SK-N-SH (cell line): ENCODE data around the gene SNCA. TPM values are rescaled to one million over a fixed set of nuclear protein-coding genes. Genes with fewer than 3 reads are reported as not detected.

Experiments
- CTCF ChIA-PET: fragments of 300-600, 350-600 bp; formaldehyde crosslinking; extraction: SDS; loops from one replicate; lab custom pipeline; 2021; lab: Yijun Ruan, JAX
- POLR2A ChIA-PET: fragments of 350-600 bp; sonication (Branson Sonifier 250); formaldehyde crosslinking; extraction: SDS; loops from one replicate; lab custom pipeline; 2020; ENCODE audit warnings: antibody characterized with exemption, inconsistent platforms; lab: Yijun Ruan, JAX
- DNase-seq: peaks from one replicate; pipeline ENCODE4 v3.0.0; 2012
- H2AFZ ChIP-seq: fragments of 200-600 bp; sonication (generic); 2 replicates; pipeline ENCODE4 v1.8.1; 2016; ENCODE audit warnings: antibody characterized with exemption, mild to moderate bottlenecking, low read depth
- H3F3A ChIP-seq: fragments of 200-600 bp; sonication (generic); replicated peaks from 2 replicates; pipeline ENCODE3; 2016; ENCODE audit warnings: antibody characterized with exemption, mild to moderate bottlenecking; ENCODE audit not compliant: insufficient read depth
- H3K27ac ChIP-seq, 2 experiments: fragments of 200-500 bp in 1 of 2; fragments of 200-600 bp in 1 of 2; sonication (Bioruptor generic) in 1 of 2; sonication (generic), shearing (Covaris generic) in 1 of 2; 2 replicates each; pipeline versions ENCODE4 v1.5.1 to v1.6.1; 2014 to 2016; ENCODE audit warnings: low read depth in 2 of 2, inconsistent platforms in 1 of 2, low read length in 1 of 2, mild to moderate bottlenecking in 1 of 2, mixed read lengths in 1 of 2
- H3K27me3 ChIP-seq: fragments of 200-600 bp; sonication (generic), shearing (Covaris generic); 2 replicates; pipeline ENCODE4 v1.6.1; 2016; ENCODE audit warnings: mixed run types; ENCODE audit not compliant: insufficient read depth
- H3K36me3 ChIP-seq, 2 experiments: fragments of 200-500 bp in 1 of 2; fragments of 200-600 bp in 1 of 2; sonication (Bioruptor generic) in 1 of 2; sonication (generic) in 1 of 2; replicated peaks in 1 of 2; 2 replicates each; pipeline versions ENCODE3 to v1.5.1; 2014 to 2016; ENCODE audit warnings: low read length in 1 of 2, mild to moderate bottlenecking in 1 of 2; ENCODE audit not compliant: insufficient read depth in 2 of 2, control insufficient read depth in 1 of 2
- H3K4me1 ChIP-seq, 2 experiments: fragments of 200-500 bp in 1 of 2; fragments of 200-600 bp in 1 of 2; sonication (Bioruptor generic) in 1 of 2; sonication (generic), shearing (Covaris generic) in 1 of 2; 2 replicates each; pipeline versions ENCODE4 v1.5.1 to v1.6.1; 2014 to 2016; ENCODE audit warnings: low read depth in 1 of 2, low read length in 1 of 2, mixed run types in 1 of 2; ENCODE audit not compliant: insufficient read depth in 2 of 2, control insufficient read depth in 1 of 2
- H3K4me2 ChIP-seq: fragments of 200-600 bp; sonication (generic), shearing (Covaris generic); 2 replicates; pipeline ENCODE4 v1.6.1; 2017; ENCODE audit warnings: mixed run types
- H3K4me3 ChIP-seq, 2 experiments: fragments of 200-500 bp in 1 of 2; fragments of 200-600 bp in 1 of 2; sonication (Bioruptor generic) in 1 of 2; sonication (generic), shearing (Covaris generic) in 1 of 2; 2 replicates each; pipeline versions ENCODE4 v1.5.1 to v1.8.1; 2014 to 2016; ENCODE audit warnings: low read depth in 2 of 2, inconsistent platforms in 1 of 2, low read length in 1 of 2, mild to moderate bottlenecking in 1 of 2, mixed read lengths in 1 of 2, moderate library complexity in 1 of 2
- H3K79me2 ChIP-seq: fragments of 200-600 bp; sonication (generic); 2 replicates; pipeline ENCODE4 v1.8.1; 2017; ENCODE audit warnings: mild to moderate bottlenecking; ENCODE audit not compliant: insufficient read depth
- H3K9ac ChIP-seq: fragments of 200-600 bp; sonication (generic); 2 replicates; pipeline ENCODE4 v1.6.1; 2017; ENCODE audit warnings: mixed run types
- H3K9me2 ChIP-seq: fragments of 200-600 bp; sonication (generic); 2 replicates; pipeline ENCODE4 v1.6.1; 2017; ENCODE audit warnings: mixed run types
- H3K9me3 ChIP-seq: fragments of 200-600 bp; sonication (generic); 2 replicates; pipeline ENCODE4 v1.6.1; 2017; ENCODE audit warnings: mixed run types, mild to moderate bottlenecking, moderate library complexity
- H4K20me1 ChIP-seq: fragments of 200-600 bp; sonication (generic); 2 replicates; pipeline ENCODE4 v1.6.1; 2017; ENCODE audit warnings: mild to moderate bottlenecking, mixed run types; ENCODE audit not compliant: insufficient read depth
- CTCF ChIP-seq: fragments of 200-600 bp; sonication (generic); IDR thresholded peaks from 2 replicates; pipeline ENCODE4 v1.6.1; 2017; ENCODE audit warnings: antibody characterized with exemption, mild to moderate bottlenecking, moderate library complexity
- EZH2phosphoT487 ChIP-seq: fragments of 200-600 bp; sonication (generic); IDR thresholded peaks from 2 replicates; pipeline ENCODE4 v1.6.1; 2017; ENCODE audit warnings: low read depth, mixed run types, mild to moderate bottlenecking, antibody characterized with exemption, moderate library complexity, borderline replicate concordance
- FOXJ3 ChIP-seq: sonication (generic); formaldehyde crosslinking; IDR thresholded peaks from 2 replicates; pipeline ENCODE4 v1.5.1; 2020; ENCODE audit warnings: mild to moderate bottlenecking, missing genetic modification reagents
- FOXM1 ChIP-seq: IDR thresholded peaks from 2 replicates; pipeline ENCODE4 v1.4.0; 2012; ENCODE audit warnings: low read depth, mild to moderate bottlenecking
- GABPA ChIP-seq: IDR thresholded peaks from 2 replicates; pipeline ENCODE4 v1.4.0; 2012; ENCODE audit warnings: low read depth, mild to moderate bottlenecking
- GATA2 ChIP-seq: sonication (generic); formaldehyde crosslinking; IDR thresholded peaks from 2 replicates; pipeline ENCODE4 v1.5.0; 2020; ENCODE audit warnings: mild to moderate bottlenecking, missing genetic modification reagents
- IRF3 ChIP-seq: fragments of 150-350 bp; IDR thresholded peaks from 2 replicates; pipeline ENCODE4 v1.6.1; 2016; ENCODE audit warnings: mild to moderate bottlenecking, low read depth, low read length
- JUND ChIP-seq: IDR thresholded peaks from 2 replicates; pipeline ENCODE4 v1.4.0; 2012
- MAX ChIP-seq: IDR thresholded peaks from 2 replicates; pipeline ENCODE4 v1.4.0; 2012; ENCODE audit warnings: low read depth
- MEF2A ChIP-seq: IDR thresholded peaks from 2 replicates; pipeline ENCODE4 v1.4.0; 2012; ENCODE audit warnings: low read depth, borderline replicate concordance
- POLR2AphosphoS5 ChIP-seq: IDR thresholded peaks from 2 replicates; pipeline ENCODE4 v1.6.1; 2012; ENCODE audit warnings: low read depth, low read length
- RAD21 ChIP-seq: IDR thresholded peaks from 2 replicates; pipeline ENCODE4 v1.6.1; 2012; ENCODE audit warnings: mild to moderate bottlenecking, low read length
- RFX5 ChIP-seq: IDR thresholded peaks from 2 replicates; pipeline ENCODE4 v1.6.1; 2012; ENCODE audit warnings: mild to moderate bottlenecking, improper control_type of control experiment, low read length
- RXRA ChIP-seq: IDR thresholded peaks from 2 replicates; pipeline ENCODE4 v1.4.0; 2012; ENCODE audit warnings: low read depth, mild to moderate bottlenecking, borderline replicate concordance
- SIN3A ChIP-seq: IDR thresholded peaks from 2 replicates; pipeline ENCODE4 v1.6.1; 2012; ENCODE audit warnings: low read depth, mild to moderate bottlenecking, low read length, moderate library complexity, borderline replicate concordance
- SMC3 ChIP-seq: IDR thresholded peaks from 2 replicates; pipeline ENCODE4 v1.6.1; 2012; ENCODE audit warnings: low read depth, low read length, improper control_type of control experiment
- TEAD4 ChIP-seq: IDR thresholded peaks from 2 replicates; pipeline ENCODE4 v1.4.0; 2012; ENCODE audit warnings: mild to moderate bottlenecking, borderline replicate concordance; ENCODE audit not compliant: insufficient read depth
- USF1 ChIP-seq: IDR thresholded peaks from 2 replicates; pipeline ENCODE4 v1.4.0; 2012; ENCODE audit warnings: low read depth, borderline replicate concordance
- USF2 ChIP-seq: fragments of 150-350 bp; IDR thresholded peaks from 2 replicates; pipeline ENCODE4 v1.6.1; 2017; ENCODE audit warnings: antibody characterized with exemption, low read length, low read depth, borderline replicate concordance
- YY1 ChIP-seq: IDR thresholded peaks from 2 replicates; pipeline ENCODE4 v1.4.0; 2012; ENCODE audit warnings: low read depth, mild to moderate bottlenecking
- WGBS: methylation state at CpG from one replicate; pipeline ENCODE4 v1.1.6; 2017; ENCODE audit warnings: low lambda C conversion rate; 5-methylcytosine and 5-hydroxymethylcytosine counted together
- polyA plus RNA-seq, 3 experiments: library from polyadenylated mRNA; depleted of rRNA; stranded (reverse); fragments of >200 nt; gene quantifications; 2 replicates each; pipeline ENCODE4 v1.2.3, GENCODE V29; 2012

SNCA gene
- polyA plus RNA-seq, 1 of the 3 experiments (the other 2 are of a cell fraction), result 12.9 TPM

GRCh38 chr4:89784686-89785231 is 52.2 kb downstream of the SNCA start:
- DNase-seq, result no peak
- TF ChIP-seq CTCF (no peak), USF2 (no peak), IRF3 (no peak), POLR2AphosphoS5 (no peak), FOXM1 (no peak), GABPA (no peak), USF1 (no peak), MEF2A (no peak), SIN3A (no peak), RAD21 (no peak)
- no peak overlapping the region for H3K4me2 ChIP-seq
- H3K79me2 ChIP-seq, result no peaks in the 10 kb centered on the region
- 79% methylated on average over 2 of the region's 2 CpGs for WGBS
- H3K4me1 ChIP-seq, result peaks cover 4% of the 10 kb centered on the region in 2 experiments; a peak in 3 of 4 replicates
- H3K36me3 ChIP-seq, result no peaks in the 10 kb centered on the region
- ChIA-PET CTCF (no interaction called here), POLR2A (no interaction called here)
- H3K9ac ChIP-seq, result no peak overlapping the region
- H3K27ac ChIP-seq, result no peak overlapping the region
- H4K20me1 ChIP-seq, result no peaks in the 10 kb centered on the region
- H2AFZ ChIP-seq, result no peak overlapping the region
- H3K9me3 ChIP-seq, result no peaks in the 10 kb centered on the region
- H3K4me3 ChIP-seq, result no peak overlapping the region
- H3F3A ChIP-seq, result no peaks in the 10 kb centered on the region
- no peaks in the 10 kb centered on the region for H3K9me2 ChIP-seq
- no peaks in the 10 kb centered on the region for H3K27me3 ChIP-seq

GRCh38 chr4:89781321-89781720 is 55.6 kb downstream of the SNCA start:
- no peaks in the 10 kb centered on the region for H3K36me3 ChIP-seq
- ChIA-PET CTCF (interaction anchor here (1.1 kb wide), 1 partner anchor 14 kb away, joined by 3 read pairs; no protein-coding TSS in a partner anchor), POLR2A (no interaction called here)
- H3K4me3 ChIP-seq, result no peak overlapping the region
- no peak overlapping the region for H3K27ac ChIP-seq
- no peaks in the 10 kb centered on the region for H3K9me2 ChIP-seq
- no peaks in the 10 kb centered on the region for H3F3A ChIP-seq
- H2AFZ ChIP-seq, result no peak overlapping the region
- no peaks in the 10 kb centered on the region for H3K4me1 ChIP-seq
- no peak overlapping the region for H3K9ac ChIP-seq
- WGBS, result 56% methylated on average over 2 of the region's 2 CpGs
- no peaks in the 10 kb centered on the region for H3K79me2 ChIP-seq
- H3K9me3 ChIP-seq, result no peaks in the 10 kb centered on the region
- H3K4me2 ChIP-seq, result no peak overlapping the region
- H3K27me3 ChIP-seq, result no peaks in the 10 kb centered on the region
- no peak for DNase-seq
- no peaks in the 10 kb centered on the region for H4K20me1 ChIP-seq
- TF ChIP-seq JUND (no peak), YY1 (no peak), FOXJ3 (CRISPR knock-in tag) (no peak), RFX5 (no peak), RAD21 (no peak), MAX (no peak), IRF3 (no peak), USF2 (no peak), SMC3 (no peak), FOXM1 (no peak), EZH2phosphoT487 (no peak), GATA2 (no peak), TEAD4 (no peak), POLR2AphosphoS5 (no peak), MEF2A (no peak), RXRA (no peak)
